ENCODE data around the gene KRT9.
"Not testable (repeated sequence)": the region's sequence is repeated elsewhere in the genome, so short reads cannot be mapped to it uniquely, and the experiment has no call there.

The KRT9 gene, protein sequence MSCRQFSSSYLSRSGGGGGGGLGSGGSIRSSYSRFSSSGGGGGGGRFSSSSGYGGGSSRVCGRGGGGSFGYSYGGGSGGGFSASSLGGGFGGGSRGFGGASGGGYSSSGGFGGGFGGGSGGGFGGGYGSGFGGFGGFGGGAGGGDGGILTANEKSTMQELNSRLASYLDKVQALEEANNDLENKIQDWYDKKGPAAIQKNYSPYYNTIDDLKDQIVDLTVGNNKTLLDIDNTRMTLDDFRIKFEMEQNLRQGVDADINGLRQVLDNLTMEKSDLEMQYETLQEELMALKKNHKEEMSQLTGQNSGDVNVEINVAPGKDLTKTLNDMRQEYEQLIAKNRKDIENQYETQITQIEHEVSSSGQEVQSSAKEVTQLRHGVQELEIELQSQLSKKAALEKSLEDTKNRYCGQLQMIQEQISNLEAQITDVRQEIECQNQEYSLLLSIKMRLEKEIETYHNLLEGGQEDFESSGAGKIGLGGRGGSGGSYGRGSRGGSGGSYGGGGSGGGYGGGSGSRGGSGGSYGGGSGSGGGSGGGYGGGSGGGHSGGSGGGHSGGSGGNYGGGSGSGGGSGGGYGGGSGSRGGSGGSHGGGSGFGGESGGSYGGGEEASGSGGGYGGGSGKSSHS

DNA sequence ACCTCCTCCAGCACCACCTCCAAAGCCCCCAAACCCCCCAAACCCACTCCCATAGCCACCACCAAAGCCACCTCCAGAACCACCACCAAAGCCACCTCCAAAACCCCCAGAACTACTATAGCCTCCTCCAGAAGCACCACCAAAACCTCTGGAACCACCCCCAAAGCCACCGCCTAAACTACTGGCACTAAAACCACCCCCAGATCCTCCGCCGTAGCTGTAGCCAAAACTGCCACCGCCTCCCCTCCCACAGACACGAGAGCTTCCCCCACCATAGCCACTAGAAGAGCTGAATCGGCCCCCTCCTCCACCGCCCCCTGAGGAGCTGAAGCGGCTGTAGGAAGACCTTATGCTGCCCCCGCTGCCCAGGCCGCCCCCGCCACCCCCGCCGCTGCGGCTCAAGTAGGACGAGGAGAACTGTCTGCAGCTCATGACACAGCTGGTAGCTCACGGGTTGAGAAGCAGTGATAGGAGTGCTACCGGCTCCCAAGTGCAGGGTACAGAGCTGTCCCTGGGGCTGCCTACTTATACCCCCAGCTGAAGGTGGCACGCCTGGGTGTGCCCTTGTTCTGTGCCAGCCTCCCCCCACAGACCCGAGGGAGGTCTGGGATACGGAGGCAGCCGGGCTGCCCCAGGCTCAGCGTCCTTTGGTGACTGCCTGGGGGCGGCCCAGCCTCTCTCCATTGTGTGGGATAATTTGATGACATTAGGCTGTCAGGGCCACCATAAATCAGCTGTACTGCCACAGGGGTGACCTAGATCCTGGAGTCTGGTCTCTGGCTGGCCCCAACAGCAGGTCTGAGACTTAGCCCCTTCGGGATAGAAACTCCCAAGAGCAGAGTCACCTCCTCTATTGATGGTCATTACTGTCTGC, at the start of gene KRT9:
Gene KRT9, minus strand, starts transcription at position 499 of the 874 bp plus-strand sequence. Its CDS starts 67 bp downstream, at position 432.
- H3K4me2 ChIP-seq (ENCODE audit: low read length), result no peak within 1 kb of the TSS
- H2AFZ ChIP-seq (ENCODE audit: low read length), result no peak within 1 kb of the TSS
- no peaks in the 10 kb centered on the region for H4K20me1 ChIP-seq (ENCODE audit: insufficient read depth, low read length)
- no peak within 1 kb of the TSS for H3K9ac ChIP-seq (ENCODE audit: low read length)
- no peaks in the 10 kb centered on the region for H3K79me2 ChIP-seq (ENCODE audit: insufficient read depth, low read length)
- H3F3A ChIP-seq (ENCODE audit: insufficient read depth, low read length), result no peaks in the 10 kb centered on the region
- no peaks in the 10 kb centered on the region; the same call in 1 of the 2 replicates for H3K27me3 ChIP-seq (ENCODE audit: insufficient read depth, low read length)
- H3K9me3 ChIP-seq (ENCODE audit: low read length), result no peaks in the 10 kb centered on the region
- H3K4me3 ChIP-seq (ENCODE audit: low read depth, low read length, poor library complexity, severe bottlenecking), result no peak within 1 kb of the TSS
- TF ChIP-seq, protein P1, sequence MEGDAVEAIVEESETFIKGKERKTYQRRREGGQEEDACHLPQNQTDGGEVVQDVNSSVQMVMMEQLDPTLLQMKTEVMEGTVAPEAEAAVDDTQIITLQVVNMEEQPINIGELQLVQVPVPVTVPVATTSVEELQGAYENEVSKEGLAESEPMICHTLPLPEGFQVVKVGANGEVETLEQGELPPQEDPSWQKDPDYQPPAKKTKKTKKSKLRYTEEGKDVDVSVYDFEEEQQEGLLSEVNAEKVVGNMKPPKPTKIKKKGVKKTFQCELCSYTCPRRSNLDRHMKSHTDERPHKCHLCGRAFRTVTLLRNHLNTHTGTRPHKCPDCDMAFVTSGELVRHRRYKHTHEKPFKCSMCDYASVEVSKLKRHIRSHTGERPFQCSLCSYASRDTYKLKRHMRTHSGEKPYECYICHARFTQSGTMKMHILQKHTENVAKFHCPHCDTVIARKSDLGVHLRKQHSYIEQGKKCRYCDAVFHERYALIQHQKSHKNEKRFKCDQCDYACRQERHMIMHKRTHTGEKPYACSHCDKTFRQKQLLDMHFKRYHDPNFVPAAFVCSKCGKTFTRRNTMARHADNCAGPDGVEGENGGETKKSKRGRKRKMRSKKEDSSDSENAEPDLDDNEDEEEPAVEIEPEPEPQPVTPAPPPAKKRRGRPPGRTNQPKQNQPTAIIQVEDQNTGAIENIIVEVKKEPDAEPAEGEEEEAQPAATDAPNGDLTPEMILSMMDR (IDR thresholded peaks at IDR 0.05; ENCODE audit: low read length), result no peak
- TF ChIP-seq EZH2 (IDR thresholded peaks at IDR 0.05; ENCODE audit: borderline replicate concordance, low read length), result no peak
- no peaks in the 10 kb centered on the region for H3K36me3 ChIP-seq (ENCODE audit: insufficient read depth, low read length)
- H3K27ac ChIP-seq (ENCODE audit: low read depth, low read length, poor library complexity, severe bottlenecking), result no peak within 1 kb of the TSS
- no peaks in the 10 kb centered on the region for H3K9me2 ChIP-seq (ENCODE audit: low read depth, low read length)
- H3K4me1 ChIP-seq (ENCODE audit: insufficient read depth, low read length, severe bottlenecking), result no peaks in the 10 kb centered on the region

- H3F3A ChIP-seq (ENCODE audit: insufficient read depth, low read length); H3K4me1 ChIP-seq (ENCODE audit: insufficient read depth, low read length, severe bottlenecking); H3K79me2 ChIP-seq (ENCODE audit: insufficient read depth, low read length); H3K36me3 ChIP-seq (ENCODE audit: insufficient read depth, low read length); H3K27ac ChIP-seq (ENCODE audit: low read depth, low read length, poor library complexity, severe bottlenecking); H3K4me2 ChIP-seq (ENCODE audit: low read length); H3K27me3 ChIP-seq (ENCODE audit: insufficient read depth, low read length); H3K4me3 ChIP-seq (ENCODE audit: low read depth, low read length, poor library complexity, severe bottlenecking); H3K9me3 ChIP-seq (ENCODE audit: low read length); H3K9ac ChIP-seq (ENCODE audit: low read length); H4K20me1 ChIP-seq (ENCODE audit: insufficient read depth, low read length); H3K9me2 ChIP-seq (ENCODE audit: low read depth, low read length); H2AFZ ChIP-seq (ENCODE audit: low read length): not testable (repeated sequence)
Observed at GRCh38 chr17:41621435-41621817, 49.6 kb upstream of the KRT9 start.

DNA sequence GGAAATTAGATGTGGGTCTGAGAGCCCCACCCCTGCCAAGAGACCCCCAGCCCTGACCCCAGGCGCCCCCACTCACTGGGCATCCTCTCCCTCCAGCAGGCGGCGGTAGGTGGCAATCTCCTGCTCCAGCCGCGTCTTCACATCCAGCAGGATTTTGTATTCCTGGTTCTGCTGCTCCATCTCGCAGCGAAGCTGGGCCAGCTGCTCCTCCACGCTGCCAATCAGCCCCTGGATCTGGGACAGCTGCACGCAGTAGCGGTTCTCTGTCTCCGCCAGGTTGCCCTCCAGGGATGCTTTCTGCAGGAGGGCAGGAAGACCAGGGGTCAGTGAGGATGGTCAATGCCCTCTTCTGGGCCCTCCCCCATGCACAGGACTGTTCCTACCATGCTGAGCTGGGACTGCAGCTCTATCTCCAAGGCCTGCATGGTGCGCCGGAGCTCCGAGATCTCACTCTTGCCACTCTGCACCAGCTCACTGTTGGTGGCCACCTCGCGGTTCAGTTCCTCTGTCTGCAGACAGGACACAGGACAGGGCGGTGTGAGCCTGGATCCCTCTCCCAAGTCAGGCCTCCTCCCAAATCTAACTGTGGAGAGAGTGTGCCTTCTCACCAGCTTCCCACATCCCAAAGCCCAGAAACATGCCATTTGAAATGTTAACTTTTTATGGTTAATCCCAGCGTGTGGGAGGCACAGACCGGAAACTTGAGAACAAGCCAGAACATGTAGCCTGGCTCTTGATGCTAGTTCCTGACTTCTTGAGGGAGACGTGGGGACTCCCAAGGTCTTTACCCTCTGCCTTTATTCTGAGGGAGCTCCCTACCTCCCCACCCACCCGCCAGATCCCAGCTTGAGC, 49.0 kb upstream of the KRT9 start:
- H3K79me2 ChIP-seq (ENCODE audit: insufficient read depth, low read length), result no peaks in the 10 kb centered on the region
- no peaks in the 10 kb centered on the region for H3K9me3 ChIP-seq (ENCODE audit: low read length)
- no peaks in the 10 kb centered on the region for H3K36me3 ChIP-seq (ENCODE audit: insufficient read depth, low read length)
- H3K4me3 ChIP-seq (ENCODE audit: low read depth, low read length, poor library complexity, severe bottlenecking), result no peak overlapping the region
- no peak overlapping the region for H3K9ac ChIP-seq (ENCODE audit: low read length)
- H3K4me1 ChIP-seq (ENCODE audit: insufficient read depth, low read length, severe bottlenecking), result no peaks in the 10 kb centered on the region
- H2AFZ ChIP-seq (ENCODE audit: low read length), result no peak overlapping the region
- H4K20me1 ChIP-seq (ENCODE audit: insufficient read depth, low read length), result no peaks in the 10 kb centered on the region
- no peaks in the 10 kb centered on the region for H3K27me3 ChIP-seq (ENCODE audit: insufficient read depth, low read length)
- TF ChIP-seq, protein P1 (IDR thresholded peaks at IDR 0.05; ENCODE audit: low read length), result no peak
- no peak for TF ChIP-seq EZH2 (IDR thresholded peaks at IDR 0.05; ENCODE audit: borderline replicate concordance, low read length)
- H3K9me2 ChIP-seq (ENCODE audit: low read depth, low read length), result no peaks in the 10 kb centered on the region
- H3K4me2 ChIP-seq (ENCODE audit: low read length), result no peak overlapping the region
- H3K27ac ChIP-seq (ENCODE audit: low read depth, low read length, poor library complexity, severe bottlenecking), result no peak overlapping the region
- H3F3A ChIP-seq (ENCODE audit: insufficient read depth, low read length), result no peaks in the 10 kb centered on the region

- not testable (repeated sequence) for H3K4me2 ChIP-seq (ENCODE audit: low read length); H3K4me1 ChIP-seq (ENCODE audit: insufficient read depth, low read length, severe bottlenecking); H3F3A ChIP-seq (ENCODE audit: insufficient read depth, low read length); H3K79me2 ChIP-seq (ENCODE audit: insufficient read depth, low read length); H3K27ac ChIP-seq (ENCODE audit: low read depth, low read length, poor library complexity, severe bottlenecking); H3K9me2 ChIP-seq (ENCODE audit: low read depth, low read length); H3K4me3 ChIP-seq (ENCODE audit: low read depth, low read length, poor library complexity, severe bottlenecking); H3K9ac ChIP-seq (ENCODE audit: low read length); H3K9me3 ChIP-seq (ENCODE audit: low read length); H3K27me3 ChIP-seq (ENCODE audit: insufficient read depth, low read length); H4K20me1 ChIP-seq (ENCODE audit: insufficient read depth, low read length); H3K36me3 ChIP-seq (ENCODE audit: insufficient read depth, low read length); H2AFZ ChIP-seq (ENCODE audit: low read length)
Observed at GRCh38 chr17:41619927-41620582, 48.2 kb upstream of the KRT9 start.
